Fibroblast of lung (primary cell): ENCODE results near the gene CHTF8. TPM values are rescaled to one million over a fixed set of nuclear protein-coding genes. Genes with fewer than 3 reads are reported as not detected.

Experiments used
- DNase-seq, 2 donors: peaks; one replicate each; pipeline versions ENCODE4 v3.0.0 to v3.0.0-alpha.2; 2010; ENCODE audit warnings: low read depth in 2 of 2
- H2AFZ ChIP-seq: 2 replicates; pipeline ENCODE4 v1.5.1; 2012; ENCODE audit warnings: low read length, control low read depth, inconsistent platforms
- H3K27ac ChIP-seq: 2 replicates; pipeline ENCODE4 v1.5.1; 2011; ENCODE audit warnings: low read length, control low read depth; ENCODE audit not compliant: insufficient read depth
- H3K27me3 ChIP-seq: 2 replicates; pipeline ENCODE4 v1.5.1; 2011; ENCODE audit warnings: mild to moderate bottlenecking, low read length; ENCODE audit not compliant: control insufficient read depth, insufficient read depth
- H3K36me3 ChIP-seq: 2 replicates; pipeline ENCODE4 v1.5.1; 2011; ENCODE audit warnings: low read length; ENCODE audit not compliant: control insufficient read depth, insufficient read depth
- H3K4me1 ChIP-seq: 2 replicates; pipeline ENCODE4 v1.5.1; 2011; ENCODE audit warnings: low read length; ENCODE audit not compliant: control insufficient read depth, insufficient read depth; ENCODE audit errors: extremely low read depth
- H3K4me2 ChIP-seq: 2 replicates; pipeline ENCODE4 v1.5.1; 2011; ENCODE audit warnings: low read length, control low read depth; ENCODE audit not compliant: insufficient read depth; ENCODE audit errors: extremely low read depth
- H3K4me3 ChIP-seq, 4 experiments: fragments of 200-600 bp in 1 of 4; sonication (generic) in 1 of 4; replicated peaks in 1 of 4; 2 replicates each; pipeline ENCODE4 v1.5.1; 2011 to 2016; ENCODE audit warnings: low read length in 4 of 4, low read depth in 3 of 4, mild to moderate bottlenecking in 3 of 4, control low read depth in 2 of 4, inconsistent platforms in 1 of 4, mixed read lengths in 1 of 4; ENCODE audit not compliant: insufficient read depth in 1 of 4; ENCODE audit errors: control extremely low read depth in 1 of 4
- H3K79me2 ChIP-seq: 2 replicates; pipeline ENCODE4 v1.5.1; 2012; ENCODE audit warnings: mild to moderate bottlenecking, low read length, inconsistent platforms; ENCODE audit not compliant: control insufficient read depth, insufficient read depth
- H3K9ac ChIP-seq: 2 replicates; pipeline ENCODE4 v1.5.1; 2011; ENCODE audit warnings: mild to moderate bottlenecking, low read length, control low read depth; ENCODE audit not compliant: insufficient read depth
- H3K9me3 ChIP-seq: 2 replicates; pipeline ENCODE4 v1.5.1; 2012; ENCODE audit warnings: low read depth, low read length; ENCODE audit not compliant: control insufficient read depth, insufficient read depth
- H4K20me1 ChIP-seq: 2 replicates; pipeline ENCODE4 v1.5.1; 2011; ENCODE audit warnings: low read length; ENCODE audit not compliant: control insufficient read depth, insufficient read depth; ENCODE audit errors: extremely low read depth
- EZH2 ChIP-seq: IDR thresholded peaks from 2 replicates; pipeline ENCODE4 v1.5.1; 2012; ENCODE audit warnings: low read length, control low read depth, mild to moderate bottlenecking; ENCODE audit errors: missing control alignments
- polyA minus RNA-seq: library from RNA; depleted of rRNA, polyadenylated mRNA; stranded (reverse); fragments of >200 nt; gene quantifications from 2 replicates; pipeline ENCODE4 v1.2.3, GENCODE V29; 2011; ENCODE audit warnings: low replicate concordance
- polyA plus RNA-seq, 2 donors: library from polyadenylated mRNA; depleted of rRNA in 1 of 2; stranded (reverse) in 1 of 2; unstranded in 1 of 2; fragments of >200 nt; gene quantifications; 2 replicates each; pipeline ENCODE4 v1.2.1, GENCODE V29; 2011 to 2012; ENCODE audit warnings: missing spikeins in 1 of 2
- total RNA-seq: library from RNA; depleted of rRNA; stranded (reverse); fragments of >200 nt; gene quantifications from 2 replicates; pipeline ENCODE4 v1.2.1, GENCODE V29; 2014
- TF ChIP-seq, protein P1 (sequence below), 2 donors: IDR thresholded peaks in 1 of 2; conservative IDR thresholded peaks in 1 of 2; 1 replicate in 1 of 2; 2 replicates in 1 of 2; pipeline ENCODE4 v1.5.1; 2011 to 2012; ENCODE audit warnings: low read length in 2 of 2, control low read depth in 1 of 2, inconsistent platforms in 1 of 2, low read depth in 1 of 2, mild to moderate bottlenecking in 1 of 2

Gene CHTF8, protein sequence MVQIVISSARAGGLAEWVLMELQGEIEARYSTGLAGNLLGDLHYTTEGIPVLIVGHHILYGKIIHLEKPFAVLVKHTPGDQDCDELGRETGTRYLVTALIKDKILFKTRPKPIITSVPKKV
- total RNA-seq (39.0 and 55.7 TPM in 2 replicates), polyA plus RNA-seq (74.3 and 83.0 TPM in 2 replicates), polyA minus RNA-seq (193 and 219 TPM in 2 replicates)
- 77.0 and 86.9 TPM in 2 replicates for polyA plus RNA-seq (2012)

DNA sequence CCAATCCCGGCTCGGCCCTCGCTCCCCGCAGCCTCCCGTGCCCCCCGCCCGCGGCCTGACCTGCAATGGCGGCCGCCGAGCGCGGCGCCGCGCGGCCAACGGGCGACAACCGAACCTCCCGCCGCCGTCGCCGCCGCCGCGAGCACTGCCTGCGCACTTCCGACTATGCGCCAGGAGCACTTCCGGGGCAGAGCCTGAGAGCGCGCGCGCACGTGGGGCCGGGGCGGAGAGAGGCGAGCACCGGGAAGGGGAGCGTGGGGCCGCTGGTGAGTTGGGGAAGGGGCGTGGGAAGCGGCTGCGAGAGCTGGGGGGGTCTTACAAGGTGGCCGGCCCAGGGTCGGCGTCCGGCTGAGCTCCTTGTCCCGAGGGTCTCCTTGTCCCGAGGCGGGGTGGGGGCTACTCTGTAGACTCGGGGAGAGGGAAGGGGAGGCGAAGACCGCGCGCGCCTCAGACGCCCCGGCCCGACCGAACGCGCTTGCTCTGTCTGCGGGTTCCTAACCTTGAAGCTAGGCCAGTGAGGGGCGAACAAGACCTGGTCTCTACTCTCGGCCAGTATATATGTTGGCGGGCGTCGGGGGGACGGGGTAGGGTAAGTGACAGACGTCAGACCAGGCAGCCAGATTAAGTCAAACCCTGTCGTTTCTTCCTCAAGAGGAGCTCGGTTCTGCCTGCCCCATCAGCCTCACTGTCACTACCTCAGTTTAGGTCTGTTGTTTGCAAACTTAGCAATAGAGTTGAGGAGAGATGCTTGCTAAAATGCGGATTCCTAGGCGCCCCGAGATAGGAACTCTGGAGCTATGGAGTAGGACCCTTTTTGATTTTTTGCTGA, at the start of gene CHTF8, which contains the start of gene UTP4:
TSS of gene CHTF8 (minus strand) at position 165 of the 829 bp plus-strand sequence. CDS start 11,130 bp downstream, outside the sequence.
TSS of gene UTP4 (plus strand) at position 226 of the 829 bp plus-strand sequence. CDS start 811 bp downstream, outside the sequence.
- no peak for TF ChIP-seq EZH2
- TF ChIP-seq, protein P1, sequence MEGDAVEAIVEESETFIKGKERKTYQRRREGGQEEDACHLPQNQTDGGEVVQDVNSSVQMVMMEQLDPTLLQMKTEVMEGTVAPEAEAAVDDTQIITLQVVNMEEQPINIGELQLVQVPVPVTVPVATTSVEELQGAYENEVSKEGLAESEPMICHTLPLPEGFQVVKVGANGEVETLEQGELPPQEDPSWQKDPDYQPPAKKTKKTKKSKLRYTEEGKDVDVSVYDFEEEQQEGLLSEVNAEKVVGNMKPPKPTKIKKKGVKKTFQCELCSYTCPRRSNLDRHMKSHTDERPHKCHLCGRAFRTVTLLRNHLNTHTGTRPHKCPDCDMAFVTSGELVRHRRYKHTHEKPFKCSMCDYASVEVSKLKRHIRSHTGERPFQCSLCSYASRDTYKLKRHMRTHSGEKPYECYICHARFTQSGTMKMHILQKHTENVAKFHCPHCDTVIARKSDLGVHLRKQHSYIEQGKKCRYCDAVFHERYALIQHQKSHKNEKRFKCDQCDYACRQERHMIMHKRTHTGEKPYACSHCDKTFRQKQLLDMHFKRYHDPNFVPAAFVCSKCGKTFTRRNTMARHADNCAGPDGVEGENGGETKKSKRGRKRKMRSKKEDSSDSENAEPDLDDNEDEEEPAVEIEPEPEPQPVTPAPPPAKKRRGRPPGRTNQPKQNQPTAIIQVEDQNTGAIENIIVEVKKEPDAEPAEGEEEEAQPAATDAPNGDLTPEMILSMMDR (conservative IDR thresholded peaks at IDR 0.05 in 1 of 2, IDR thresholded peaks at IDR 0.05 in 1 of 2; ENCODE audit: low read depth in 1 of 2, low read length in 2 of 2) = no peak
- peak within 1 kb of the TSS; percentile 82 for H3K27ac ChIP-seq
- H4K20me1 ChIP-seq = no peaks in the 10 kb centered on the region
- no peaks in the 10 kb centered on the region for H3K9me3 ChIP-seq
- peaks cover 5% of the 10 kb centered on the region for H3K36me3 ChIP-seq
- peak within 1 kb of the TSS; percentile 11 for H2AFZ ChIP-seq
- H3K9ac ChIP-seq = peak within 1 kb of the TSS; percentile 90
- peak; percentile 79 to 81 for DNase-seq
- no peaks in the 10 kb centered on the region for H3K27me3 ChIP-seq
- H3K4me2 ChIP-seq = peak within 1 kb of the TSS; percentile 84
- H3K4me1 ChIP-seq = peaks cover 2% of the 10 kb centered on the region
- H3K4me3 ChIP-seq = peak within 1 kb of the TSS; percentile 84 to 99 (median 94)
- H3K79me2 ChIP-seq = peaks cover 84% of the 10 kb centered on the region

DNA sequence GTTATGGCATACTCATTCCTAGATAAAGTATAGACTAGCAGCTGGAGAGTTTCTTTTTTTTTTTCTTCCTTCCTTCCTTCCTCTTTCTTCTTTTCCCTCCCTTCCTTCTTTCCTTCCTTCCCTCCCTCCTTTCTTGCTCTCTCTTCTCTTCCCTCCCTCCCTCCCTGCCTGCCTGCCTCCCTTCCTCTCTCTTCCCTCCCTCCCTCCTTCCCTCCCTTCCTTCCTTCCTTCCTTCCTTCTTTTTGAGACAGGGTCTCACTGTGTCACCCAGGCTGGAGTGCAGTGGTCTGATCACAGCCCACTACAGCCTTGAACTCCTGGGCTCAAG, 47.6 kb upstream of the CHTF8 start:
- Histone ChIP-seq H3K9me3 (no peaks in the 10 kb centered on the region), H3K27me3 (no peaks in the 10 kb centered on the region), H3K4me3 (no peak overlapping the region), H3K27ac (no peak overlapping the region), H3K4me2 (no peak overlapping the region), H3K36me3 (no peaks in the 10 kb centered on the region), H4K20me1 (no peaks in the 10 kb centered on the region), H3K9ac (no peak overlapping the region), H3K4me1 (peaks cover 11% of the 10 kb centered on the region), H2AFZ (no peak overlapping the region), H3K79me2 (no peaks in the 10 kb centered on the region)
- no peak for DNase-seq
- TF ChIP-seq EZH2 = no peak
- TF ChIP-seq, protein P1 (conservative IDR thresholded peaks at IDR 0.05 in 1 of 2, IDR thresholded peaks at IDR 0.05 in 1 of 2; ENCODE audit: low read depth in 1 of 2, low read length in 2 of 2) = no peak

DNA sequence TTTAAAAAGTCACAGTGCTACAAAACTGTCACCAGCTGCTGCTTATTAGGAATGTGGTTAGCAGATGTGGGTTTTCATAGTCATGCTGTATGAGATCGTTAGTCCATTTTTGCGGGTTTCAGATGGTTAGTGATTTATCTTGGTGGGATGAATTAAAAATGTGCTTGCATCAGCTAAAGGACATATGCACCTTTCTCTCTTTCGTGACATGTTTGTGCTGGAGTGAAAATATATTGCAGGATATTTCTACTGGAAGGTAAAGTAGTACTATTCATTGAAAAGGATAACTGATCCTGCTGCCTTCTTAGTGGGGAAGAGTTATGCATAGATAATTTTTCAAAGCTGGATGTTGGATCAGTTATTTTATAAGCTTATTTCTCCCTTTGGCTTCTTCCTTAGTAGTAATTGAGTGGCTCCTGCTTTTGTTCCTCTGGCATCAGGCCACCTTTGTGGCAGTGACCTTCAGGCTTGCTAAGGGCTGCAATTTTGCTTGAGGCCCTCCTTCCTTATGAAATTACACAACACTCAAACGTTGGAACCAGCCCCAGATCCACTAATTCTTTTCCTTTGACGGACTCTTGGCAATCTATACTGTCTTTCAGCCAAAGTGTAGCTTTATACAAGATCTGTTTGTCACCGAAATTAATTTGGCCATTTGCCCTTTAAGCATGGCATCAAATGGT, 47.1 kb upstream of the CHTF8 start:
- H4K20me1 ChIP-seq = no peaks in the 10 kb centered on the region
- peak overlapping the region; percentile 46 for H3K4me2 ChIP-seq
- H3K4me3 ChIP-seq = no peak overlapping the region
- TF ChIP-seq, protein P1 (conservative IDR thresholded peaks at IDR 0.05 in 1 of 2, IDR thresholded peaks at IDR 0.05 in 1 of 2; ENCODE audit: low read depth in 1 of 2, low read length in 2 of 2) = no peak
- TF ChIP-seq EZH2 = no peak
- H3K4me1 ChIP-seq = peaks cover 11% of the 10 kb centered on the region
- H3K79me2 ChIP-seq = no peaks in the 10 kb centered on the region
- DNase-seq = peak; percentile 90 to 99
- H2AFZ ChIP-seq = no peak overlapping the region
- H3K27ac ChIP-seq = peak overlapping the region; percentile 26
- no peaks in the 10 kb centered on the region for H3K9me3 ChIP-seq
- H3K27me3 ChIP-seq = no peaks in the 10 kb centered on the region
- H3K36me3 ChIP-seq = no peaks in the 10 kb centered on the region
- H3K9ac ChIP-seq = no peak overlapping the region
